ENCODE data around the gene KIAA1958.

- no peak for TF ChIP-seq CTCF (IDR thresholded peaks at IDR 0.05)
- no peak for TF ChIP-seq POLR2A (IDR thresholded peaks at IDR 0.05)
Measured at GRCh38 chr9:112446080-112446479, 40.5 kb upstream of the KIAA1958 start.
